Activated T-cell treated with anti-CD3 and anti-CD28 coated beads, Interleukin-2, amount 50 U/mL, for 4 hours (primary cell): ENCODE measurements around the gene NUDT6. TPM values are rescaled to one million over a fixed set of nuclear protein-coding genes. Genes with fewer than 3 reads are reported as not detected.
"Not testable (repeated sequence)": the region's sequence is repeated elsewhere in the genome, so short reads cannot be mapped to it uniquely, and the experiment has no call there.

Source experiments
- ATAC-seq, 2 donors: fragments of 200-7000 bp; cut with Tn5 transposase; one replicate each; pipeline ENCODE4 v1.10.0; 2021
- DNase-seq: peaks from one replicate; pipeline ENCODE4 v3.0.0-alpha.2; 2020
- H3K27me3 Mint-ChIP-seq: one replicate; pipeline ENCODE4 v1.8.0; 2021; ENCODE audit warnings: low read depth, mixed read lengths
- H3K36me3 Mint-ChIP-seq: one replicate; pipeline ENCODE4 v1.8.0; 2022; ENCODE audit warnings: mixed read lengths; ENCODE audit not compliant: insufficient read depth
- H3K4me1 Mint-ChIP-seq: one replicate; pipeline ENCODE4 v1.8.0; 2021; ENCODE audit warnings: low read depth, mixed read lengths
- H3K4me3 Mint-ChIP-seq: one replicate; pipeline ENCODE4 v1.8.0; 2021; ENCODE audit warnings: mild to moderate bottlenecking, moderate library complexity, mixed read lengths
- H3K9me3 Mint-ChIP-seq: one replicate; pipeline ENCODE4 v1.8.0; 2021; ENCODE audit warnings: mixed read lengths
- total RNA-seq, 3 donors: library from RNA; stranded (reverse); gene quantifications; one replicate each; pipeline ENCODE4 v1.2.1, GENCODE V29; 2021

The NUDT6 gene
- total RNA-seq, 3 donors from 2014 or later: 1.0 to 2.0 (median 1.7) TPM

- Mint-ChIP-seq H3K9me3 (no peaks in the 10 kb centered on the region), H3K27me3 (peaks cover 15% of the 10 kb centered on the region), H3K4me1 (no peaks in the 10 kb centered on the region), H3K4me3 (no peak overlapping the region), H3K36me3 (no peaks in the 10 kb centered on the region)
- no peak for ATAC-seq
- DNase-seq: no peak
These were observed 76.6 kb downstream of the NUDT6 start for GRCh38 chr4:122845760-122846159.

GRCh38 chr4:122845066-122845465 lies 77.3 kb downstream of the NUDT6 start:
- DNase-seq (no peak), ATAC-seq (no peak)
- Mint-ChIP-seq H3K27me3 (peaks cover 12% of the 10 kb centered on the region), H3K4me3 (no peak overlapping the region), H3K9me3 (no peaks in the 10 kb centered on the region), H3K4me1 (no peaks in the 10 kb centered on the region), H3K36me3 (no peaks in the 10 kb centered on the region)

GRCh38 chr4:122844391-122844790 lies 78.0 kb downstream of the NUDT6 start:
- not testable (repeated sequence) for ATAC-seq, H3K9me3 Mint-ChIP-seq, H3K4me3 Mint-ChIP-seq, H3K4me1 Mint-ChIP-seq, H3K36me3 Mint-ChIP-seq, DNase-seq
- H3K27me3 Mint-ChIP-seq: peaks cover 12% of the 10 kb centered on the region

- no peaks in the 10 kb centered on the region for H3K9me3 Mint-ChIP-seq
- H3K4me1 Mint-ChIP-seq: no peaks in the 10 kb centered on the region
- ATAC-seq (no peak), DNase-seq (no peak)
- H3K4me3 Mint-ChIP-seq: no peak overlapping the region
- peaks cover 10% of the 10 kb centered on the region for H3K27me3 Mint-ChIP-seq
- no peaks in the 10 kb centered on the region for H3K36me3 Mint-ChIP-seq
These were observed 79.3 kb downstream of the NUDT6 start for GRCh38 chr4:122842984-122843531.

Other genes starting within 250 kb of the NUDT6 start
- gene BBS12, start 189.9 kb downstream of the NUDT6 start, total RNA-seq: 1 to 10 TPM; 1.2 to 1.3 (median 1.2) TPM
- under 1 TPM; 0.37 to 0.84 (median 0.73) TPM for gene FGF2, start 95.8 kb downstream of the NUDT6 start, total RNA-seq